GM23248 (cell line): ENCODE data around the gene MEIOC. TPM values are rescaled to one million over a fixed set of nuclear protein-coding genes. Genes with fewer than 3 reads are reported as not detected.
A peak's percentile ranks its signal among the peaks of the same experiment; 100 is the strongest.
"Not testable (repeated sequence)": the region's sequence is repeated elsewhere in the genome, so short reads cannot be mapped to it uniquely, and the experiment has no call there.

Experiments used
- DNase-seq: peaks from one replicate; pipeline ENCODE4 v3.0.0-alpha.2; 2015
- H2AFZ ChIP-seq: fragments of 200-600 bp; sonication (generic); 2 replicates; pipeline ENCODE4 v1.6.1; 2016; ENCODE audit warnings: antibody characterized with exemption
- H3F3A ChIP-seq: fragments of 200-600 bp; sonication (generic); 2 replicates; pipeline ENCODE4 v1.6.1; 2016; ENCODE audit warnings: mild to moderate bottlenecking, antibody characterized with exemption, mixed run types; ENCODE audit not compliant: insufficient read depth
- H3K27ac ChIP-seq: fragments of 200-600 bp; sonication (generic); 2 replicates; pipeline ENCODE4 v1.5.1; 2016; ENCODE audit warnings: mild to moderate bottlenecking
- H3K27me3 ChIP-seq: fragments of 200-600 bp; sonication (generic); replicated peaks from 2 replicates; pipeline ENCODE4 v1.6.1; 2016; ENCODE audit warnings: mild to moderate bottlenecking; ENCODE audit not compliant: insufficient read depth
- H3K36me3 ChIP-seq: fragments of 200-600 bp; sonication (generic); 2 replicates; pipeline ENCODE4 v1.6.1; 2016; ENCODE audit warnings: low read depth, mild to moderate bottlenecking
- H3K4me1 ChIP-seq: fragments of 200-600 bp; sonication (generic); 2 replicates; pipeline ENCODE4 v1.6.1; 2016; ENCODE audit warnings: mild to moderate bottlenecking; ENCODE audit not compliant: insufficient read depth
- H3K4me2 ChIP-seq: fragments of 200-600 bp; sonication (generic); one replicate; pipeline ENCODE4 v1.6.1; 2016; ENCODE audit warnings: mild to moderate bottlenecking; ENCODE audit not compliant: unreplicated experiment
- H3K4me3 ChIP-seq: fragments of 200-600 bp; sonication (generic); 2 replicates; pipeline ENCODE4 v1.5.1; 2016; ENCODE audit warnings: mild to moderate bottlenecking
- H3K79me2 ChIP-seq: fragments of 200-600 bp; sonication (generic); 2 replicates; pipeline ENCODE4 v1.6.1; 2016; ENCODE audit warnings: mild to moderate bottlenecking; ENCODE audit not compliant: insufficient read depth
- H3K9ac ChIP-seq: fragments of 200-600 bp; sonication (generic); 2 replicates; pipeline ENCODE4 v1.6.1; 2016; ENCODE audit warnings: mild to moderate bottlenecking
- H3K9me2 ChIP-seq: fragments of 200-600 bp; sonication (generic); 2 replicates; pipeline ENCODE4 v1.6.1; 2016; ENCODE audit warnings: mixed run types, mild to moderate bottlenecking, moderate library complexity; ENCODE audit not compliant: insufficient read depth
- H3K9me3 ChIP-seq: fragments of 200-600 bp; sonication (generic); one replicate; pipeline ENCODE4 v1.6.1; 2017; ENCODE audit warnings: low read depth
- H4K20me1 ChIP-seq: fragments of 200-600 bp; sonication (generic); 2 replicates; pipeline ENCODE4 v1.6.0; 2016; ENCODE audit not compliant: insufficient read depth
- EZH2 ChIP-seq: fragments of 200-600 bp; sonication (generic); IDR thresholded peaks from 2 replicates; pipeline ENCODE4 v1.6.1; 2018; ENCODE audit warnings: antibody characterized with exemption, mild to moderate bottlenecking; ENCODE audit not compliant: insufficient read depth, poor library complexity, severe bottlenecking
- EZH2phosphoT487 ChIP-seq: fragments of 200-600 bp; sonication (generic); IDR thresholded peaks from 2 replicates; pipeline ENCODE4 v1.6.1; 2018; ENCODE audit warnings: antibody characterized with exemption, moderate library complexity, mild to moderate bottlenecking, low read depth; ENCODE audit not compliant: insufficient read depth
- WGBS, 2 experiments: methylation state at CpG; one replicate each; pipeline ENCODE4 v1.1.6; 2015 to 2017; ENCODE audit warnings: low lambda C conversion rate in 2 of 2, low coverage in 1 of 2; ENCODE audit errors: missing lambda C conversion rate in 2 of 2; 5-methylcytosine and 5-hydroxymethylcytosine counted together
- in situ Hi-C: fragments of 300-500 bp; cut with MboI; formaldehyde crosslinking; loops from 2 replicates; pipeline ENCODE4 v1.15.0; 2020
- polyA plus RNA-seq: library from polyadenylated mRNA; unstranded; fragments of >200 nt; fragmentation: Nextera tagmentation; extraction: Ambion mirVana; gene quantifications from 2 replicates; pipeline ENCODE4 v1.2.1, GENCODE V29; 2016
- total RNA-seq: library from RNA; depleted of rRNA; stranded (reverse); fragments of >200 nt; shearing (Covaris generic); gene quantifications from 2 replicates; pipeline ENCODE4 v1.2.3, GENCODE V29; 2014

Gene MEIOC
- total and polyA plus RNA-seq, 2 experiments from 2014 or later: 0.65 TPM; not detected in 1

DNA sequence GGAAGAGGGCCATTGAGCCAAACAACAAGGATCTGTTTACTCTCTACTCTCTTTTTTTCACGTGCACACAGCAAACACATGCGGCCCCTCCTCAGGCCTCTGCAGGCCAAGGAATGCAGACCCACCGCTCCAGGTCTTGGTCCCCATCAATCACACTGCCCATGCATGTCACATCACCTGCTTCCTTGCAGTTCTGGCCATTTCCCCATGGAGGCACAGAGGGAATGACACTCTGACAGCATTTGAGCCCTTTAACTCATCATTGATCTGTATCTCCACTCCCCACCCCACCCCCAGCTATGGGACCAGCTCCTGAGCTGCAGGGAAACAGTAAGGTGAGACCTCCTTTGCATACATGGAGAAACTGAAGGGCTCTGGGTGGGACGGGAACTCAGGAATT, 45.9 kb upstream of the MEIOC start:
- Histone ChIP-seq H3K36me3 (no peaks in the 10 kb centered on the region), H4K20me1 (no peaks in the 10 kb centered on the region), H3F3A (no peaks in the 10 kb centered on the region), H3K4me3 (no peak overlapping the region), H3K79me2 (no peaks in the 10 kb centered on the region), H3K4me2 (no peak overlapping the region), H3K27ac (no peak overlapping the region), H3K4me1 (peaks cover 17% of the 10 kb centered on the region), H2AFZ (no peak overlapping the region), H3K9ac (no peak overlapping the region), H3K9me3 (no peaks in the 10 kb centered on the region), H3K27me3 (no peaks in the 10 kb centered on the region), H3K9me2 (no peaks in the 10 kb centered on the region)
- TF ChIP-seq EZH2: no peak
- TF ChIP-seq EZH2phosphoT487: no peak
- DNase-seq: no peak
- in situ Hi-C loops: no loop called here
- WGBS, 2 experiments: 77 to 87% methylated on average over 3 to 4 of the region's 4 CpGs

DNA sequence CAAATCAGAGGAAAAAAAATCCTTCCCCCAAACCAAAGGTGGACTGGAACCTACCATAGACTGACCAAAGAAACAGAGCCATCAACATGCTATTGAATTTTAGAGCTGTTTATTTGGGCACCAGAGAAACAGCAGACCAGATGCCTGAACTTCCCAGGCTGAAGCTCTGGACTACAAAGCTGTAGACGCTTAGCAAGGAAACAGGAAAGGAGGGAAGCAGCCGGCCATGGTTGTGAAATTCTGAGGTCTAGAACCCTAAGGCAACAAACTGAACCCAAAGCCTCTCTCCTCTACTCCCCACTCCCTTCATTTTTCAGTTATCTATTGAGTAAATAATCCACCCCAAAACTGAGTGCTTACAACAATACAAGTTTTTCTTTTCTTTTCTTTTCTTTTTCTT, 45.4 kb upstream of the MEIOC start:
- Histone ChIP-seq H3K9me3 (no peaks in the 10 kb centered on the region), H3K4me2 (peak overlapping the region; percentile 21), H3K79me2 (no peaks in the 10 kb centered on the region), H3K27me3 (no peaks in the 10 kb centered on the region), H3K9ac (no peak overlapping the region), H3K9me2 (no peaks in the 10 kb centered on the region), H3K4me1 (peaks cover 17% of the 10 kb centered on the region), H3F3A (no peaks in the 10 kb centered on the region), H2AFZ (no peak overlapping the region), H3K27ac (no peak overlapping the region), H4K20me1 (no peaks in the 10 kb centered on the region), H3K4me3 (no peak overlapping the region), H3K36me3 (no peaks in the 10 kb centered on the region)
- TF ChIP-seq EZH2phosphoT487: no peak
- no peak for TF ChIP-seq EZH2
- WGBS, 2 experiments: 19% methylated on average over 2 of the region's 2 CpGs
- peak; percentile 42 for DNase-seq
- in situ Hi-C loops: no loop called here

DNA sequence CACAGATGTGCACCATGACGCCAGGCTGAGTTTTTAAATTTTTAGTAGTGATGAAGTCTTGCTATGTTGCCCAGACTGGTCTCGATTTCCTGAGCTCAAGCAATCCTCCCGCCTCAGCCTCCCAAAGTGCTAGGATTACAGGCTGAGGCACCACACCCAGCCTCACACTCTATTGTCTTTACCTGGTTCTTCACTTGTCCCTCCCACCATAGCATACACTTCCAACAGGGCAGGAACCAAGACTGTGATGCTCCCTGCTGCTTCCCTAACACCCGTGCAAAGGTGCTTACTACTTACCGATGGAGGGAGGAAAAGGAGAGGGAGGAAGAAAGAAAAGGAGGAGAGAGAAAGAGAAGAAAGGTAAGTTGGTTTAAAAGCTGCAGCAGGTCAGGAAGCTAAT, 41.4 kb upstream of the MEIOC start:
- Histone ChIP-seq H3F3A (no peaks in the 10 kb centered on the region), H3K27ac (no peak overlapping the region), H3K4me1 (peaks cover 4% of the 10 kb centered on the region; the same call in 1 of the 2 replicates), H3K79me2 (no peaks in the 10 kb centered on the region), H3K36me3 (no peaks in the 10 kb centered on the region), H4K20me1 (no peaks in the 10 kb centered on the region), H3K9ac (no peak overlapping the region), H3K27me3 (no peaks in the 10 kb centered on the region), H3K9me3 (no peaks in the 10 kb centered on the region), H3K9me2 (no peaks in the 10 kb centered on the region), H3K4me2 (no peak overlapping the region), H2AFZ (no peak overlapping the region), H3K4me3 (no peak overlapping the region)
- no peak for DNase-seq
- in situ Hi-C loops: no loop called here
- 72 to 73% methylated on average over 5 of the region's 5 CpGs for WGBS, 2 experiments
- TF ChIP-seq EZH2phosphoT487: no peak
- TF ChIP-seq EZH2: no peak

DNA sequence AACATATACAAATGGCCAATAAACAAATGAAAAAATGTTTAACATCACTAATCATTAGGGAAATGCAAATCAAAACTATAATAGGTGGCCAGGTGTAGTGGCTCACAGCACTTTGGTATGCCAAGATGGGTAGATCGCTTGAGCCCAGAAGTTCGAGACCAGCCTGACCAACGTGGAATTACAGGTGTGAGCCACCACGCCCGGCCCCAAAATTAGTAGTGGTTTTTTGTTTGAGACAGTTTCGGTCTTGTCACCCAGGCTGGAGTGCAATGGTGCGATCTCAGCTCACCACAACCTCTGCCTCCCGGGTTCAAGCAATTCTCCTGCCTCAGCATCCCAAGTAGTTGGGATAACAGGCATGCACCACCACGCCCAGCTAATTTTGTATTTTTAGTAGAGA, 37.6 kb upstream of the MEIOC start:
- DNase-seq, H3K79me2 ChIP-seq, H3K4me2 ChIP-seq, H3K36me3 ChIP-seq, H3K27me3 ChIP-seq, H3K4me3 ChIP-seq, H3F3A ChIP-seq, H4K20me1 ChIP-seq, in situ Hi-C loops, H3K9ac ChIP-seq, H3K4me1 ChIP-seq, H3K27ac ChIP-seq, H3K9me2 ChIP-seq, H2AFZ ChIP-seq, H3K9me3 ChIP-seq: not testable (repeated sequence)
- 76 to 79% methylated on average over 9 of the region's 9 CpGs for WGBS, 2 experiments

DNA sequence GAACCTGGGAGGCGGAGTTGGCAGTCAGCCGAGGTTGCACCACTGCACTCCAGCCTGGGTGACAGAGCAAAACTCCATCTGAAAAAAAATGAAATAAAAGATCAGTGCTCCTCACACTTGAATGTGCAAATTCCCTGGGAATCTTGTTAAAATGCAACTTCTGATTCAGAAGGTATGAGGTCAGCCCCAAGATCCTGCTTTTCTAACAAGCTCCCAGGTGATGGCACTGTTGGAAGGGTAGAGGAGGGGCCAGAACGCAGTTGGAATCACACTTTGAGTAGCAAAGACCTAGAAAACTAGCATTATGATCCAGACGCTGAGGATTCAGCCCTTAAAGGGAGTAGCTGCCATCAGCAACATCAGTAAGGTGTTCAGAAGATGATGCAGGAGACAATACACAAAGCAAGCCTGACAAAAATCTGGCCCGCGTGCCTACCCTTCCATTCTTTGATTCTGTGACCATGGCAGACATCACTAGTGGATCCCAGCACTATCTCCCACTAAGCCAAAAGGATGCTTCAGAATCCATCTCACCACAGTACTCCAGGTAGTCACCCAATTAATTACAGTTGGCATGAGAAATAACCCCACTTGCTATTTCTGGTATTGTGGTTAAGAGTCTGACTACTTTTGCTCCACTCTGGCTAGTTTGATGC, 33.1 kb upstream of the MEIOC start:
- Histone ChIP-seq H3K4me2 (no peak overlapping the region), H3K9me2 (no peaks in the 10 kb centered on the region), H3K36me3 (no peaks in the 10 kb centered on the region), H3K27ac (no peak overlapping the region), H3K4me3 (no peak overlapping the region), H3K4me1 (no peaks in the 10 kb centered on the region), H2AFZ (no peak overlapping the region), H3K9me3 (no peaks in the 10 kb centered on the region), H3K27me3 (no peaks in the 10 kb centered on the region), H3K9ac (no peak overlapping the region), H3K79me2 (no peaks in the 10 kb centered on the region), H3F3A (no peaks in the 10 kb centered on the region), H4K20me1 (no peaks in the 10 kb centered on the region)
- no peak for DNase-seq
- 74% methylated on average over 6 of the region's 6 CpGs for WGBS, 2 experiments
- in situ Hi-C loops: no loop called here
- TF ChIP-seq EZH2 (no peak), EZH2phosphoT487 (no peak)
